GM12878 (cell line): ENCODE data around the gene PGAM2. TPM values are rescaled to one million over a fixed set of nuclear protein-coding genes. Genes with fewer than 3 reads are reported as not detected.

ENCODE experiments used
- ATAC-seq: fragments of 200-7000 bp; cut with Tn5 transposase; 3 replicates; pipeline ENCODE4 v1.9.1; 2020; ENCODE audit warnings: mild to moderate bottlenecking, moderate library complexity
- Bru-seq: library from RNA; stranded (reverse); fragments of 400-500 nt; gene quantifications from one replicate; lab custom pipeline; 2021; lab: Mats Ljungman, UMichigan
- BruChase-seq, 2 experiments: library from RNA; stranded (reverse); fragments of 400-500 nt; gene quantifications; one replicate each; lab custom pipeline; 2021; lab: Mats Ljungman, UMichigan
- BruUV-seq: library from RNA; stranded (reverse); fragments of 400-500 nt; replicated peaks from 2 replicates; lab custom pipeline; 2021; lab: Mats Ljungman, UMichigan
- CTCF ChIA-PET: fragments of 300-600 bp; sonication (Branson Sonifier 250); formaldehyde crosslinking; extraction: SDS; loops from one replicate; lab custom pipeline; 2021; ENCODE audit warnings: inconsistent platforms; lab: Yijun Ruan, JAX
- POLR2A ChIA-PET: fragments of 350-600 bp; formaldehyde crosslinking; extraction: SDS; loops from one replicate; lab custom pipeline; 2021; ENCODE audit warnings: inconsistent platforms; lab: Charles Lee
- RAD21 ChIA-PET: fragments of 300-600 bp; sonication (Branson Sonifier 250); formaldehyde crosslinking; loops from one replicate; lab custom pipeline; 2023; ENCODE audit warnings: antibody characterized with exemption; ENCODE audit not compliant: unreplicated experiment; lab: Charles Lee
- SMC1A ChIA-PET: fragments of 300-600 bp; sonication (Branson Sonifier 250); formaldehyde crosslinking; loops from one replicate; lab custom pipeline; 2023; ENCODE audit not compliant: unreplicated experiment, uncharacterized antibody; lab: Charles Lee
- DNase-seq: peaks from one replicate; pipeline ENCODE4 v3.0.0-alpha.2; 2011; ENCODE audit warnings: low read depth, low spot score
- FAIRE-seq: peaks from 3 replicates; lab custom pipeline; 2011; peaks lifted over from hg19 to GRCh38; lab: Jason Lieb, UNC
- H2AFZ ChIP-seq: 2 replicates; pipeline ENCODE4 v1.6.0; 2011; ENCODE audit warnings: low read depth, low read length, control low read depth; ENCODE audit not compliant: control insufficient read depth
- H3K27ac ChIP-seq: 2 replicates; pipeline ENCODE4 v1.5.1; 2011; ENCODE audit warnings: control low read depth; ENCODE audit not compliant: control insufficient read depth, insufficient read depth
- H3K27me3 ChIP-seq, 2 experiments: replicated peaks in 1 of 2; 2 replicates each; pipeline versions ENCODE4 v1.6.0 to v1.6.1; 2011; ENCODE audit warnings: low read length in 1 of 2; ENCODE audit not compliant: control insufficient read depth in 2 of 2, insufficient read depth in 2 of 2
- H3K36me3 ChIP-seq, 2 experiments: 2 replicates each; pipeline ENCODE4 v1.5.1; 2011; ENCODE audit warnings: low read length in 1 of 2; ENCODE audit not compliant: control insufficient read depth in 2 of 2, insufficient read depth in 2 of 2
- H3K4me1 ChIP-seq: 2 replicates; pipeline ENCODE4 v1.6.1; 2011; ENCODE audit warnings: mild to moderate bottlenecking, low read length, moderate library complexity, mixed read lengths; ENCODE audit not compliant: control insufficient read depth, insufficient read depth
- H3K4me2 ChIP-seq: 2 replicates; pipeline ENCODE4 v1.6.0; 2011; ENCODE audit warnings: control low read depth; ENCODE audit not compliant: control insufficient read depth, insufficient read depth
- H3K4me3 ChIP-seq: fragments of 200-600 bp; sonication (generic); 2 replicates; pipeline ENCODE4 v1.5.1; 2016
- H3K79me2 ChIP-seq: 2 replicates; pipeline ENCODE4 v1.6.0; 2011; ENCODE audit warnings: low read length; ENCODE audit not compliant: control insufficient read depth, insufficient read depth
- H3K9ac ChIP-seq: 2 replicates; pipeline ENCODE4 v1.8.0; 2011; ENCODE audit warnings: low read length, control low read depth, mixed read lengths; ENCODE audit not compliant: control insufficient read depth, insufficient read depth
- H3K9me3 ChIP-seq: replicated peaks from 3 replicates; pipeline ENCODE4 v1.5.1; 2011; ENCODE audit warnings: mild to moderate bottlenecking, low read length; ENCODE audit not compliant: control insufficient read depth, insufficient read depth
- H4K20me1 ChIP-seq: 2 replicates; pipeline ENCODE4 v1.6.0; 2011; ENCODE audit not compliant: control insufficient read depth, insufficient read depth
- BACH1 ChIP-seq: fragments of 450-650 bp; IDR thresholded peaks from 2 replicates; pipeline ENCODE4 v1.6.1; 2017; ENCODE audit warnings: mild to moderate bottlenecking, borderline replicate concordance
- BCL3 ChIP-seq: IDR thresholded peaks from 2 replicates; pipeline ENCODE4 v1.6.1; 2011; ENCODE audit warnings: borderline replicate concordance, low read depth, mild to moderate bottlenecking, moderate library complexity, low read length; ENCODE audit not compliant: insufficient read depth, poor library complexity, severe bottlenecking
- HSF1 ChIP-seq: fragments of 150-350 bp; IDR thresholded peaks from 2 replicates; pipeline ENCODE4 v1.6.1; 2014; ENCODE audit warnings: mild to moderate bottlenecking, low read depth, low read length
- NR2F1 ChIP-seq: fragments of 450-650 bp; conservative IDR thresholded peaks from 2 replicates; pipeline ENCODE4 v1.6.1; 2017; ENCODE audit warnings: mild to moderate bottlenecking
- PBX3 ChIP-seq: IDR thresholded peaks from 2 replicates; pipeline ENCODE4 v1.6.1; 2011; ENCODE audit warnings: mild to moderate bottlenecking, low read depth, low read length, moderate library complexity; ENCODE audit not compliant: insufficient replicate concordance
- PKNOX1 ChIP-seq: fragments of 450-650 bp; IDR thresholded peaks from 2 replicates; pipeline ENCODE4 v1.6.1; 2016; ENCODE audit warnings: mild to moderate bottlenecking
- POLR2A ChIP-seq: IDR thresholded peaks from 2 replicates; pipeline ENCODE4 v1.6.1; 2011; ENCODE audit warnings: low read depth, mild to moderate bottlenecking, low read length
- POLR2AphosphoS2 ChIP-seq: IDR thresholded peaks from 2 replicates; pipeline ENCODE4 v1.6.1; 2011; ENCODE audit warnings: low read depth, mild to moderate bottlenecking, low read length, improper control_type of control experiment, moderate library complexity
- WGBS: methylation state at CpG from one replicate; pipeline ENCODE4 v1.1.6; 2016; ENCODE audit warnings: low lambda C conversion rate; ENCODE audit not compliant: insufficient replicate concordance, insufficient coverage; ENCODE audit errors: missing lambda C conversion rate; 5-methylcytosine and 5-hydroxymethylcytosine counted together
- in situ Hi-C: fragments of 300-500 bp; cut with MboI; formaldehyde crosslinking; loops from 9 replicates; pipeline ENCODE4 v1.14.3; 2018; ENCODE audit warnings: mixed read lengths
- intact Hi-C: fragments of 100-400 bp; cut with micrococcal nuclease; formaldehyde crosslinking; loops from one replicate; pipeline ENCODE4 v1.14.2; 2022; ENCODE audit not compliant: unreplicated experiment
- long read RNA-seq, 2 experiments: library from polyadenylated mRNA; unstranded; transcript quantifications; one replicate each; pipeline ENCODE4 v2.0.0, GENCODE V29; 2019 to 2020
- polyA minus RNA-seq, 3 experiments: library from RNA; depleted of rRNA, polyadenylated mRNA; stranded (reverse); fragments of >200 nt; gene quantifications; 2 replicates each; pipeline ENCODE4 v1.2.3, GENCODE V29; 2011
- polyA plus RNA-seq, 11 experiments: library from polyadenylated mRNA; depleted of rRNA in 4 of 11; unstranded in 6 of 11; stranded (reverse) in 5 of 11; fragments of >200 nt; fragmentation: Nextera tagmentation in 4 of 11; fragmentation: Illumina TruSeq in 1 of 11; extraction: Ambion mirVana in 4 of 11; extraction: Trizol in 1 of 11; gene quantifications; 1 replicate in 1 of 11; 2 replicates in 10 of 11; pipeline versions ENCODE4 v1.2.1 to v1.2.3, GENCODE V29; 2011 to 2016; ENCODE audit warnings: inconsistent platforms in 2 of 11, missing spikeins in 2 of 11, low read depth in 1 of 11
- total RNA-seq, 4 experiments: library from RNA; depleted of rRNA in 3 of 4; stranded (reverse); fragments of >200 nt in 3 of 4; fragmentation: Illumina TruSeq in 1 of 4; extraction: Trizol in 1 of 4; gene quantifications; 2 replicates each; pipeline versions ENCODE4 v1.2.1 to v1.2.3, GENCODE V29; 2013 to 2021

PGAM2 gene
- 2.5 and 3.7 TPM in 2 replicates for total RNA-seq (2013; cell fraction: nucleolus; rRNA removed)
- not detected in 2 replicates for total RNA-seq (2014; rRNA removed)
- total RNA-seq (2014; rRNA removed; fragmentation: Illumina TruSeq; extraction: Trizol) = not detected in 2 replicates
- total RNA-seq (2021) = 0.24 TPM in 1 of 2 replicates, not detected in the other
- polyA plus RNA-seq (2011; ENCODE audit: low read depth) = not detected
- not detected in 2 replicates for polyA plus RNA-seq (2011; rRNA removed)
- polyA plus RNA-seq (2011; cell fraction: cytosol; rRNA removed) = not detected in 2 replicates
- 0.87 and 1.2 TPM in 2 replicates for polyA plus RNA-seq (2011; cell fraction: nucleus; rRNA removed)
- 0.18 TPM in 1 of 2 replicates, not detected in the other for polyA plus RNA-seq (2012)
- not detected in 2 replicates for polyA plus RNA-seq (2014; fragmentation: Illumina TruSeq; extraction: Trizol)
- not detected for polyA plus RNA-seq (2014; fragmentation: Nextera tagmentation; extraction: Ambion mirVana)
- 0.13 TPM in 1 of 2 replicates, not detected in the other for polyA plus RNA-seq (2014; rRNA removed)
- not detected for polyA plus RNA-seq (2016; fragmentation: Nextera tagmentation; extraction: Ambion mirVana)
- polyA minus RNA-seq (2011; rRNA and poly(A)+ RNA removed) = not detected in 2 replicates
- polyA minus RNA-seq (2011; cell fraction: cytosol; rRNA and poly(A)+ RNA removed) = not detected in 2 replicates
- 0.57 and 0.97 TPM in 2 replicates for polyA minus RNA-seq (2011; cell fraction: nucleus; rRNA and poly(A)+ RNA removed)
- percentile 37 among the genes with signal in this experiment for Bru-seq, nascent RNA
- percentile 48 among the genes with signal in this experiment for BruChase-seq, experiment 1, labeled RNA remaining after a 6-hour chase
- BruChase-seq, experiment 2, labeled RNA remaining after a 2-hour chase = percentile 41 among the genes with signal in this experiment
- long read RNA-seq, experiment 1 = 0 reads
- long read RNA-seq, experiment 2, partial matches to known transcripts = 0 of 2 reads
- long read RNA-seq, experiment 2, other reads (novel, unspliced or antisense) = 2 of 2 reads

- SMC1A ChIA-PET = interaction anchor here (0.7 kb wide), 1 partner anchor 10 kb away, joined by 3 read pairs; no protein-coding TSS in a partner anchor
- DNase-seq (no peak), ATAC-seq (peak; percentile 50), FAIRE-seq (no peak)
- RAD21 ChIA-PET = interaction anchor here (1.0 kb wide), 1 partner anchor 132 kb away, joined by 3 read pairs; no protein-coding TSS in a partner anchor
- Histone ChIP-seq H3K4me2 (no peak within 1 kb of the TSS), H2AFZ (no peak within 1 kb of the TSS), H3K9me3 (no peaks in the 10 kb centered on the region), H3K9ac (no peak within 1 kb of the TSS), H3K27ac (no peak within 1 kb of the TSS), H3K4me1 (no peaks in the 10 kb centered on the region), H4K20me1 (no peaks in the 10 kb centered on the region), H3K4me3 (no peak within 1 kb of the TSS), H3K79me2 (no peaks in the 10 kb centered on the region), H3K27me3 (no peaks in the 10 kb centered on the region), H3K36me3 (peaks cover 7 to 17% of the 10 kb centered on the region in 2 experiments; a peak in 3 of 4 replicates)
- 23% methylated on average over 14 of the region's 14 CpGs for WGBS
- no TSS peak for BruUV-seq
- TF ChIP-seq HSF1 (no peak), NR2F1 (no peak), BCL3 (peak; percentile 24), POLR2A (peak; percentile 61), BACH1 (peak; percentile 25; the same call in 1 of the 2 replicates), POLR2AphosphoS2 (peak; percentile 16; the same call in 1 of the 2 replicates), PKNOX1 (peak; percentile 83), PBX3 (peak; percentile 80)
- CTCF ChIA-PET = interaction anchor here (1.2 kb wide), 1 partner anchor 131 kb away, joined by 3 read pairs; no protein-coding TSS in a partner anchor
- POLR2A ChIA-PET = interaction anchor here (1.2 kb wide), 1 partner anchor 16 kb away, joined by 3 read pairs; no protein-coding TSS in a partner anchor
- in situ Hi-C loops (no loop called here), intact Hi-C loops (no loop called here)
Observed at GRCh38 chr7:44065431-44066110, at the start of gene PGAM2. PGAM2 (minus strand) TSS chr7:44065567; CDS start chr7:44065529, 38 bp downstream.
